HepG2 (cell line): ENCODE results near the gene PCGF2. TPM values are rescaled to one million over a fixed set of nuclear protein-coding genes. Genes with fewer than 3 reads are reported as not detected.

Experiments used
- CENPT ChIP-seq: sonication (generic); formaldehyde crosslinking; IDR thresholded peaks from 2 replicates; pipeline ENCODE4 v1.8.0; 2022; ENCODE audit warnings: low read depth, mild to moderate bottlenecking, moderate library complexity, missing genetic modification reagents
- GATAD2A ChIP-seq: IDR thresholded peaks from 2 replicates; pipeline ENCODE4 v1.6.1; 2016
- HNRNPK ChIP-seq: fragments of 200-400 bp; formaldehyde crosslinking; IDR thresholded peaks from 2 replicates; pipeline ENCODE4 v1.6.1; 2018; ENCODE audit warnings: low read length, low read depth, moderate library complexity, mild to moderate bottlenecking; ENCODE audit not compliant: poor library complexity, severe bottlenecking
- HOXD1 ChIP-seq: sonication (generic); formaldehyde crosslinking; IDR thresholded peaks from 2 replicates; pipeline ENCODE4 v1.5.0; 2020; ENCODE audit warnings: missing genetic modification reagents
- KDM5A ChIP-seq: fragments of 200-600 bp; sonication (generic); IDR thresholded peaks from 2 replicates; pipeline ENCODE4 v1.7.0; 2018; ENCODE audit warnings: antibody characterized with exemption, mild to moderate bottlenecking, low read length, borderline replicate concordance
- RFX3 ChIP-seq: IDR thresholded peaks from 2 replicates; pipeline ENCODE4 v1.6.1; 2016; ENCODE audit warnings: missing biosample characterization, missing genetic modification reagents
- WIZ ChIP-seq: sonication (generic); formaldehyde crosslinking; IDR thresholded peaks from 2 replicates; pipeline ENCODE4 v1.5.1; 2020; ENCODE audit warnings: mild to moderate bottlenecking, missing genetic modification reagents
- ZC3H13 ChIP-seq: sonication (generic); formaldehyde crosslinking; IDR thresholded peaks from 2 replicates; pipeline ENCODE4 v1.8.1; 2023; ENCODE audit warnings: mild to moderate bottlenecking, missing genetic modification reagents, moderate library complexity
- ZNF180 ChIP-seq: sonication (generic); formaldehyde crosslinking; IDR thresholded peaks from 2 replicates; pipeline ENCODE4 v1.4.0; 2020; ENCODE audit warnings: low read depth, missing genetic modification reagents, borderline replicate concordance
- ZNF20 ChIP-seq: sonication (generic); formaldehyde crosslinking; IDR thresholded peaks from 2 replicates; pipeline ENCODE4 v1.4.0; 2020; ENCODE audit warnings: mild to moderate bottlenecking, moderate library complexity, missing genetic modification reagents
- ZSCAN22 ChIP-seq: sonication (generic); formaldehyde crosslinking; IDR thresholded peaks from 2 replicates; pipeline ENCODE4 v1.4.0; 2020; ENCODE audit warnings: mild to moderate bottlenecking, missing genetic modification reagents
- polyA plus RNA-seq, 8 experiments: library from polyadenylated mRNA; depleted of rRNA in 3 of 8; stranded (reverse) in 7 of 8; unstranded in 1 of 8; fragments of >200 nt; fragmentation: Illumina TruSeq in 4 of 8; extraction: Trizol in 4 of 8; gene quantifications; 2 replicates each; pipeline versions ENCODE4 v1.2.1 to v1.2.3, GENCODE V29; 2011 to 2016; ENCODE audit warnings: low read depth in 4 of 8, missing spikeins in 1 of 8, mixed read lengths in 1 of 8; ENCODE audit not compliant: insufficient read depth in 1 of 8
- total RNA-seq, 5 experiments: library from RNA; depleted of rRNA; stranded (reverse); fragments of >200 nt; fragmentation: Illumina TruSeq; extraction: Trizol; gene quantifications; 2 replicates each; pipeline ENCODE4 v1.2.3, GENCODE V29; 2016; ENCODE audit warnings: low read depth in 1 of 5
- TF ChIP-seq, protein P1 (sequence below): IDR thresholded peaks from 2 replicates; pipeline ENCODE4 v1.6.1; 2016; ENCODE audit warnings: low read depth, control low read depth
- TF ChIP-seq, protein P2 (sequence below), 2 experiments: fragments of 450-650 bp in 1 of 2; sonication (generic) in 1 of 2; formaldehyde crosslinking; IDR thresholded peaks; 2 replicates each; pipeline versions ENCODE4 v1.5.0 to v1.8.0; 2020 to 2022; ENCODE audit warnings: mild to moderate bottlenecking in 1 of 2, missing genetic modification reagents in 1 of 2

The PCGF2 gene
- total and polyA plus RNA-seq, 2 of the 13 experiments (the other 11 are each of a cell fraction or from before 2014, with no cell fraction given): 11.6 to 29.4 TPM

DNA sequence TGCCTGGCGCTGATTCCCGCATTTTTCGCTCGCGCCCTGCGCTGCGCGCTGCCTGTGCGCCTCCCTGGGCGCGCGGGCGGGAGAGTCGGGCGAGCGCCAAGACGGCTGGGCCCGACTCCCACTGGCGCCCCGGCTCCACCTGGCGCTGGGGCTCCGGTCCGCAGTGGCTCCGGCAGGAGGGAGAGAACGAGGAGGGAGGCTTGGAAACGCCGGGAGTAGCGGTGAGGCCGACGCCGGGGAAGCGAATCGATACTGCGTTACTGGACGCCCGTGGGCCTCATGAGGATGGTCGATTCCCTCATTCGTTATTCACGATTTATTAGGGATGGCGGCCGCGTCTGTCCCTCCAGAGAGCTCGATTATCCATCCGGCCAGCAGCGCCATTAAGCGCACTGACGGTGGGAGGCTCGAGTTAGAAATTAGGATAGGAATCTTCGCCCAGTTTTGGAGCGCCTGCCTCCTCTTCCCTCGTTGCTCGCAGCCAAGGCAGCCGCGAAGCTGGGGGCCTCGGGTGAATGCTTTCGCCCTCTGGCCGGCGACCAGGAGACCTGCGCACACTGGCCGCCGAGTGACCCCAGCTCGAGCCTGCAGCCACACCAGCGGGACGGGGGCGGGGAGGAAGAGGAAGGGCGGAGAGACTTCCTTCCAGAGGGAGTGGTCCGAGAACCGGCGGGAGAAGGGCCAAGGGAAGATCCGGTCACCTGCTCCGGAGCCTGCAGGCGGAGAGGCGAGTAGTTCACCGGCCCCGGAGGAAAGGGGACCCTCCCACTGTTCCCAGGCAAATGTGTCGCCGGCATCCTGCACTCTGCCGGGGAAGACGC, 1.3 kb upstream of the PCGF2 start (continued):
- TF ChIP-seq CENPT (CRISPR knock-in tag) (peak; percentile 76), GATAD2A (CRISPR knock-in tag) (peak; percentile 36; the same call in 1 of the 2 replicates), ZSCAN22 (CRISPR knock-in tag) (0 out of 2 replicates have a peak, but pooled peaks have one; percentile 59), HOXD1 (CRISPR knock-in tag) (peak; percentile 87), RFX3 (CRISPR knock-in tag) (no peak), HNRNPK (no peak), WIZ (CRISPR knock-in tag) (no peak), ZNF180 (CRISPR knock-in tag) (0 out of 2 replicates have a peak, but pooled peaks have one; percentile 20), KDM5A (no peak; the same call in 1 of the 2 replicates), ZNF20 (CRISPR knock-in tag) (no peak; the same call in 1 of the 2 replicates), ZC3H13 (CRISPR knock-in tag) (peak; percentile 92)
- TF ChIP-seq, protein P1, sequence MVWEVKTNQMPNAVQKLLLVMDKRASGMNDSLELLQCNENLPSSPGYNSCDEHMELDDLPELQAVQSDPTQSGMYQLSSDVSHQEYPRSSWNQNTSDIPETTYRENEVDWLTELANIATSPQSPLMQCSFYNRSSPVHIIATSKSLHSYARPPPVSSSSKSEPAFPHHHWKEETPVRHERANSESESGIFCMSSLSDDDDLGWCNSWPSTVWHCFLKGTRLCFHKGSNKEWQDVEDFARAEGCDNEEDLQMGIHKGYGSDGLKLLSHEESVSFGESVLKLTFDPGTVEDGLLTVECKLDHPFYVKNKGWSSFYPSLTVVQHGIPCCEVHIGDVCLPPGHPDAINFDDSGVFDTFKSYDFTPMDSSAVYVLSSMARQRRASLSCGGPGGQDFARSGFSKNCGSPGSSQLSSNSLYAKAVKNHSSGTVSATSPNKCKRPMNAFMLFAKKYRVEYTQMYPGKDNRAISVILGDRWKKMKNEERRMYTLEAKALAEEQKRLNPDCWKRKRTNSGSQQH (CRISPR knock-in tag): no peak
- TF ChIP-seq, protein P2, sequence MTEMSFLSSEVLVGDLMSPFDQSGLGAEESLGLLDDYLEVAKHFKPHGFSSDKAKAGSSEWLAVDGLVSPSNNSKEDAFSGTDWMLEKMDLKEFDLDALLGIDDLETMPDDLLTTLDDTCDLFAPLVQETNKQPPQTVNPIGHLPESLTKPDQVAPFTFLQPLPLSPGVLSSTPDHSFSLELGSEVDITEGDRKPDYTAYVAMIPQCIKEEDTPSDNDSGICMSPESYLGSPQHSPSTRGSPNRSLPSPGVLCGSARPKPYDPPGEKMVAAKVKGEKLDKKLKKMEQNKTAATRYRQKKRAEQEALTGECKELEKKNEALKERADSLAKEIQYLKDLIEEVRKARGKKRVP (CRISPR knock-in tag; IDR thresholded peaks at IDR 0.05): peak in 1 of 2 experiments; percentile 18; a peak in 1 of 4 replicates
